A549 (cell line): ENCODE measurements around the gene CSTF3. TPM values are rescaled to one million over a fixed set of nuclear protein-coding genes. Genes with fewer than 3 reads are reported as not detected.

Experiments
- ATAC-seq, 2 experiments: fragments of 200-7000 bp in 1 of 2; fragments of >200 bp in 1 of 2; cut with Nextera tagmentation in 1 of 2; cut with Tn5 transposase in 1 of 2; 3 replicates each; pipeline versions ENCODE4 v1.8.0 to v1.9.1; 2018 to 2020; ENCODE audit warnings: mild to moderate bottlenecking in 1 of 2, moderate library complexity in 1 of 2
- CTCF ChIA-PET: fragments of 300-600 bp; sonication (Branson Sonifier 250); formaldehyde crosslinking; extraction: SDS; loops from one replicate; lab custom pipeline; 2021; ENCODE audit warnings: antibody characterized with exemption, inconsistent platforms; lab: Yijun Ruan, JAX
- POLR2A ChIA-PET: fragments of 350-600 bp; formaldehyde crosslinking; extraction: SDS; loops from one replicate; lab custom pipeline; 2021; ENCODE audit warnings: antibody characterized with exemption, inconsistent platforms; lab: Yijun Ruan, JAX
- DNase-seq, 2 experiments: peaks; one replicate each; pipeline versions ENCODE4 v3.0.0 to v3.0.0-alpha.2; 2011 to 2016; ENCODE audit warnings: low read depth in 1 of 2, low spot score in 1 of 2
- FAIRE-seq: peaks from 2 replicates; lab custom pipeline; 2011; peaks lifted over from hg19 to GRCh38; lab: Jason Lieb, UNC
- H3K27ac ChIP-seq, 2 experiments: fragments of >200 bp; sonication (Bioruptor Twin); formaldehyde crosslinking; 3 replicates each; pipeline ENCODE4 v1.5.1; 2016 to 2017
- H3K4me1 ChIP-seq: fragments of >200 bp; sonication (Bioruptor Twin); formaldehyde crosslinking; 3 replicates; pipeline ENCODE4 v1.6.1; 2016
- H3K4me2 ChIP-seq: fragments of >200 bp; sonication (Bioruptor Twin); formaldehyde crosslinking; 3 replicates; pipeline ENCODE4 v1.6.1; 2016
- H3K4me3 ChIP-seq: fragments of >200 bp; sonication (Bioruptor Twin); formaldehyde crosslinking; 3 replicates; pipeline ENCODE4 v1.5.1; 2016
- H3K9me3 ChIP-seq: fragments of >200 bp; sonication (Bioruptor Twin); formaldehyde crosslinking; 3 replicates; pipeline ENCODE4 v1.6.1; 2016
- CBX8 ChIP-seq: fragments of 200-600 bp; sonication (generic); IDR thresholded peaks from 2 replicates; pipeline ENCODE4 v1.6.1; 2016
- EHF ChIP-seq: fragments of 250-450 bp; sonication (Bioruptor Pico); IDR thresholded peaks from 2 replicates; pipeline ENCODE4 v1.5.0; 2020; ENCODE audit warnings: mild to moderate bottlenecking
- FOSL2 ChIP-seq, 2 experiments: fragments of 450-650 bp in 1 of 2; fragments of >200 bp in 1 of 2; sonication (Bioruptor Twin) in 1 of 2; formaldehyde crosslinking; IDR thresholded peaks; 2 replicates each; pipeline versions ENCODE4 v1.5.0 to v1.6.1; 2016 to 2020; ENCODE audit warnings: mild to moderate bottlenecking in 1 of 2, moderate library complexity in 1 of 2
- HES2 ChIP-seq: fragments of >200 bp; sonication (Bioruptor Twin); formaldehyde crosslinking; IDR thresholded peaks from 2 replicates; pipeline ENCODE4 v1.6.1; 2016
- HMGXB4 ChIP-seq: fragments of 250-450 bp; sonication (Bioruptor Pico); IDR thresholded peaks from 2 replicates; pipeline ENCODE4 v1.5.0; 2021; ENCODE audit warnings: mild to moderate bottlenecking, moderate library complexity, borderline replicate concordance
- JUNB ChIP-seq: fragments of >200 bp; sonication (Bioruptor Twin); formaldehyde crosslinking; IDR thresholded peaks from 2 replicates; pipeline ENCODE4 v1.6.1; 2016
- KDM1A ChIP-seq: fragments of 200-600 bp; sonication (generic); IDR thresholded peaks from 2 replicates; pipeline ENCODE4 v1.6.1; 2016; ENCODE audit warnings: low read depth, mild to moderate bottlenecking
- KDM5A ChIP-seq: fragments of 200-600 bp; sonication (generic); IDR thresholded peaks from 2 replicates; pipeline ENCODE4 v1.6.1; 2016; ENCODE audit warnings: antibody characterized with exemption, mild to moderate bottlenecking
- MAFK ChIP-seq: fragments of 450-650 bp; IDR thresholded peaks from 2 replicates; pipeline ENCODE4 v1.6.1; 2014; ENCODE audit not compliant: partially characterized antibody
- MAZ ChIP-seq: fragments of 150-350 bp; IDR thresholded peaks from 2 replicates; pipeline ENCODE4 v1.6.1; 2014; ENCODE audit warnings: antibody characterized with exemption, low read depth, low read length, borderline replicate concordance
- MYC ChIP-seq: IDR thresholded peaks from 2 replicates; pipeline ENCODE4 v1.6.1; 2012; ENCODE audit warnings: mild to moderate bottlenecking, inconsistent platforms, low read length, improper control_type of control experiment, borderline replicate concordance
- NFE2L2 ChIP-seq: fragments of 150-350 bp; conservative IDR thresholded peaks from 2 replicates; pipeline ENCODE4 v1.6.1; 2014; ENCODE audit warnings: low read length
- POLR2AphosphoS2 ChIP-seq: conservative IDR thresholded peaks from 2 replicates; pipeline ENCODE4 v1.6.1; 2012; ENCODE audit warnings: low read length, improper control_type of control experiment, inconsistent platforms
- RFX5 ChIP-seq: fragments of 450-650 bp; IDR thresholded peaks from 2 replicates; pipeline ENCODE4 v1.7.1; 2014; ENCODE audit warnings: antibody characterized with exemption, mild to moderate bottlenecking, moderate library complexity
- RNF2 ChIP-seq: fragments of 200-600 bp; sonication (generic); IDR thresholded peaks from 2 replicates; pipeline ENCODE4 v1.6.1; 2016; ENCODE audit warnings: low read depth, mild to moderate bottlenecking, antibody characterized with exemption, moderate library complexity, borderline replicate concordance
- ZC3H11A ChIP-seq: fragments of 450-650 bp; IDR thresholded peaks from 2 replicates; pipeline ENCODE4 v1.6.1; 2014; ENCODE audit warnings: antibody characterized with exemption, mild to moderate bottlenecking
- WGBS: methylation state at CpG from one replicate; pipeline ENCODE4 v1.1.6; 2017; ENCODE audit errors: missing lambda C conversion rate; 5-methylcytosine and 5-hydroxymethylcytosine counted together
- polyA plus RNA-seq, 4 experiments: library from polyadenylated mRNA; depleted of rRNA in 3 of 4; stranded (reverse); fragments of >200 nt; fragmentation: RNase III in 1 of 4; extraction: RNeasy Plus Mini Kit Qiagen cat#74134 plus additional on column Dnase treatment in 1 of 4; gene quantifications; 2 replicates in 3 of 4; 3 replicates in 1 of 4; pipeline ENCODE4 v1.2.3, GENCODE V29; 2011 to 2017
- TF ChIP-seq, protein P1 (sequence below): fragments of 150-350 bp; IDR thresholded peaks from 2 replicates; pipeline ENCODE4 v1.6.1; 2014; ENCODE audit warnings: low read depth, mild to moderate bottlenecking, low read length
- TF ChIP-seq, protein P2 (sequence below): fragments of >200 bp; sonication (Bioruptor Twin); formaldehyde crosslinking; IDR thresholded peaks from 3 replicates; pipeline ENCODE4 v1.6.1; 2016
- TF ChIP-seq, protein P3 (sequence below): fragments of >200 bp; sonication (Bioruptor Twin); formaldehyde crosslinking; IDR thresholded peaks from 3 replicates; pipeline ENCODE4 v1.5.1; 2016

Gene CSTF3
- polyA plus RNA-seq, 2 of the 4 experiments (the other 2 are of a cell fraction), result 53.2 to 53.9 TPM

DNA sequence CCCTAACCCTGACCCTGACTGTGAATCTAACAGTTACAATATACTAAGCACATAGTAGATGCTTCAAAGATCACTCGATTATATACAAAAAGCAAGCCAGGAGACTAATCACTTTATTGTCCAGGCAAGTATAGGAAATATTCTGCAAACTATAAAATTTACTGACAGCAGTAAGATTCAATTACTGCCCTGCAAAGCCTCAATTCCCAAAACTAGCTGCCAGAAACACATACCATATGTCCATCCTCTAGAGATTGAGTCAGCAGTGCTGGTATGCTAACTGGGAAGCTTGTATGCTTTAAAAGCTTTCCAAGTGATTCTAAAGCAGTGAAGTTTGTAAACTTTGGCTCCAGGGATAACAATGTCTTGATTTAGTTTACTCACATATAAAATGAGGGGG is 26.1 kb downstream of the CSTF3 start:
- DNase-seq (no peak), FAIRE-seq (no peak)
- CTCF ChIA-PET, result interaction anchor here (0.8 to 1.7 kb wide), 2 partner anchors 10 to 25 kb away, joined by 3 to 5 read pairs; no protein-coding TSS in a partner anchor
- peaks cover 10% of the 10 kb centered on the region; the same call in 1 of the 3 replicates for H3K4me1 ChIP-seq
- TF ChIP-seq FOSL2 (IDR thresholded peaks at IDR 0.05), result no peak
- TF ChIP-seq FOSL2 (CRISPR knock-in tag; IDR thresholded peaks at IDR 0.05), result no peak
- TF ChIP-seq, protein P1, sequence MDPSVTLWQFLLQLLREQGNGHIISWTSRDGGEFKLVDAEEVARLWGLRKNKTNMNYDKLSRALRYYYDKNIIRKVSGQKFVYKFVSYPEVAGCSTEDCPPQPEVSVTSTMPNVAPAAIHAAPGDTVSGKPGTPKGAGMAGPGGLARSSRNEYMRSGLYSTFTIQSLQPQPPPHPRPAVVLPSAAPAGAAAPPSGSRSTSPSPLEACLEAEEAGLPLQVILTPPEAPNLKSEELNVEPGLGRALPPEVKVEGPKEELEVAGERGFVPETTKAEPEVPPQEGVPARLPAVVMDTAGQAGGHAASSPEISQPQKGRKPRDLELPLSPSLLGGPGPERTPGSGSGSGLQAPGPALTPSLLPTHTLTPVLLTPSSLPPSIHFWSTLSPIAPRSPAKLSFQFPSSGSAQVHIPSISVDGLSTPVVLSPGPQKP, result no peak
- TF ChIP-seq, protein P2, sequence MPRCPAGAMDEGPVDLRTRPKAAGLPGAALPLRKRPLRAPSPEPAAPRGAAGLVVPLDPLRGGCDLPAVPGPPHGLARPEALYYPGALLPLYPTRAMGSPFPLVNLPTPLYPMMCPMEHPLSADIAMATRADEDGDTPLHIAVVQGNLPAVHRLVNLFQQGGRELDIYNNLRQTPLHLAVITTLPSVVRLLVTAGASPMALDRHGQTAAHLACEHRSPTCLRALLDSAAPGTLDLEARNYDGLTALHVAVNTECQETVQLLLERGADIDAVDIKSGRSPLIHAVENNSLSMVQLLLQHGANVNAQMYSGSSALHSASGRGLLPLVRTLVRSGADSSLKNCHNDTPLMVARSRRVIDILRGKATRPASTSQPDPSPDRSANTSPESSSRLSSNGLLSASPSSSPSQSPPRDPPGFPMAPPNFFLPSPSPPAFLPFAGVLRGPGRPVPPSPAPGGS, result no peak
- TF ChIP-seq, all 56 proteins: peak for 0
- ATAC-seq, result peak in 1 of 2 experiments; percentile 38; a peak in 2 of 6 replicates
- 97% methylated on average over 1 of the region's 1 CpG for WGBS
- POLR2A ChIA-PET, result no interaction called here
- no peak overlapping the region for H3K4me3 ChIP-seq
- no peaks in the 10 kb centered on the region for H3K9me3 ChIP-seq
- no peak overlapping the region for H3K4me2 ChIP-seq
- H3K27ac ChIP-seq, result no peak overlapping the region

- POLR2A ChIA-PET, result no interaction called here
- FAIRE-seq (no peak), ATAC-seq (no peak), DNase-seq (no peak)
- 93% methylated on average over 3 of the region's 3 CpGs for WGBS
- no peak for TF ChIP-seq JUNB
- TF ChIP-seq MAFK, result no peak
- no peak for TF ChIP-seq CBX8
- TF ChIP-seq ZC3H11A, result no peak
- TF ChIP-seq EHF (CRISPR knock-in tag), result no peak
- TF ChIP-seq, protein P1, result no peak
- no peak for TF ChIP-seq KDM5A
- TF ChIP-seq RFX5, result no peak
- no peak for TF ChIP-seq HES2
- TF ChIP-seq KDM1A, result no peak
- TF ChIP-seq NFE2L2, result no peak
- no peak for TF ChIP-seq HMGXB4 (CRISPR knock-in tag)
- TF ChIP-seq MAZ, result no peak
- no peak for TF ChIP-seq POLR2AphosphoS2
- TF ChIP-seq, protein P3, sequence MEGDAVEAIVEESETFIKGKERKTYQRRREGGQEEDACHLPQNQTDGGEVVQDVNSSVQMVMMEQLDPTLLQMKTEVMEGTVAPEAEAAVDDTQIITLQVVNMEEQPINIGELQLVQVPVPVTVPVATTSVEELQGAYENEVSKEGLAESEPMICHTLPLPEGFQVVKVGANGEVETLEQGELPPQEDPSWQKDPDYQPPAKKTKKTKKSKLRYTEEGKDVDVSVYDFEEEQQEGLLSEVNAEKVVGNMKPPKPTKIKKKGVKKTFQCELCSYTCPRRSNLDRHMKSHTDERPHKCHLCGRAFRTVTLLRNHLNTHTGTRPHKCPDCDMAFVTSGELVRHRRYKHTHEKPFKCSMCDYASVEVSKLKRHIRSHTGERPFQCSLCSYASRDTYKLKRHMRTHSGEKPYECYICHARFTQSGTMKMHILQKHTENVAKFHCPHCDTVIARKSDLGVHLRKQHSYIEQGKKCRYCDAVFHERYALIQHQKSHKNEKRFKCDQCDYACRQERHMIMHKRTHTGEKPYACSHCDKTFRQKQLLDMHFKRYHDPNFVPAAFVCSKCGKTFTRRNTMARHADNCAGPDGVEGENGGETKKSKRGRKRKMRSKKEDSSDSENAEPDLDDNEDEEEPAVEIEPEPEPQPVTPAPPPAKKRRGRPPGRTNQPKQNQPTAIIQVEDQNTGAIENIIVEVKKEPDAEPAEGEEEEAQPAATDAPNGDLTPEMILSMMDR, result no peak
- no peak for TF ChIP-seq FOSL2 (IDR thresholded peaks at IDR 0.05)
- no peak for TF ChIP-seq FOSL2 (CRISPR knock-in tag; IDR thresholded peaks at IDR 0.05)
- TF ChIP-seq MYC, result no peak
- no peak for TF ChIP-seq RNF2
- Histone ChIP-seq H3K9me3 (no peaks in the 10 kb centered on the region), H3K4me3 (no peak overlapping the region), H3K4me2 (no peak overlapping the region), H3K27ac (no peak overlapping the region), H3K4me1 (peaks cover 10% of the 10 kb centered on the region; the same call in 1 of the 3 replicates)
- CTCF ChIA-PET, result interaction anchor here (0.7 kb wide), 1 partner anchor 174 kb away, joined by 3 read pairs; no protein-coding TSS in a partner anchor
Measured at GRCh38 chr11:33134276-33134675, 27.0 kb downstream of the CSTF3 start.
